Glomerular visceral epithelial cell (primary cell): Measurements from ENCODE around the gene GALNT2.

ENCODE experiments used
- DNase-seq: peaks from one replicate; pipeline ENCODE4 v3.0.0-alpha.2; 2016; ENCODE audit errors: extremely low spot score

Gene GALNT2

DNA sequence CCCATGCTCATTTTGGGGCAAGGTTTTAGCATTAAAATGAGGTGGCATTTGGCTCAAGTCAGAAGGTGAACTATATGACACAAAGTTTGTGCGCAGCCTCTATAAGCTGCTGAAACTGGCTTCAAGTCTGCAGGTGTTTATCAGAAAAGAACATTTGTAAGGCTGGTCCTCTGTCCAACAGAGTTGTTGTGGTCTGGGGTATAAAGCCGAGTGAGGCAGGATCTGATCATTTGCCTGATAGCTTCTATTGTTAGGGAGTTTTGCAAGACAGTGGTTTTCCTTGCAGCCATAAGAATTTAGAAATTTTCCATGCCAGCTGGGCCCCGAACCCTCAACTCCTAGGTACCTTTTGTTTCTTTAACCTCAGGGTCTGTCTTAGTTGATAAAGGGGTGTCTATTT lies 228.3 kb downstream of the GALNT2 start:
- DNase-seq = no peak

DNA sequence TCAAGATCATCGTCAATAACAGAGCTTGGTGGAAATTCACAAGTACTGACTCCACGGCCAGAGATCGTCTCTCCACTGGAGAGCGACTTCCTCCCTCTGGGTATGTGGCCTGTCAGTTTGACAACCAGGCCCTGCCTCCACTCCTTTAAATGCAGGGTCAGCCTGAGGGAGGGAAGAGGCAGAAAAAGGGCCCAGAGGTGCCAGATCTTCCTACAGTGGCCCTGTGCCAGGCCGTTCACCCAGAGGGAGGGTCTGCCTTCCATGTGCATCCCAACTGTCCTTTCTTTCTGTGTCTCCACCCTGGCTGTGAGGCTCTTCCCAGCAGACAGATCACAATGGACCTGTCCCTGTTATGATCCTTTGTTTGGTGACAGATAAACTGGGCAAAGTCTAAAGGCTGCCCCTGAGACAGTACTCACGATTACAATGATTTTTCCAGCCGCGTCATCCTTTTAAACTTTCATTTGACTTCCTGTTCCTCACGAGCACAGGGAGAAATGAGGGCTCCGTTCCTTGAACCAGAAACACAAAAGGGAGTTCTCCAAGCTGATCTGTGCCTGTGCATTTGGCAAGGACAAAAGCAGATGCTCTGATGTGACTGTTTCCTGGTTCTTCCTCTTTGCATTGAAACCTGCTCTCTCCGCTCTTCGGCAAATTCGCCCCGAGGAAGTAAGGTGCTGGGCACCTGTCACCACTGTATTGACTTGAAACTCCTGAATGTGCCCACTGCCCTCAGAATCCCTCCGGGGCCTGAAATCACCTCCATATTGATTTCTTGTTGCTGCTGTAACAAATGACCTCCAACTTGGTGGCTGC lies 232.4 kb downstream of the GALNT2 start:
- DNase-seq = no peak

DNA sequence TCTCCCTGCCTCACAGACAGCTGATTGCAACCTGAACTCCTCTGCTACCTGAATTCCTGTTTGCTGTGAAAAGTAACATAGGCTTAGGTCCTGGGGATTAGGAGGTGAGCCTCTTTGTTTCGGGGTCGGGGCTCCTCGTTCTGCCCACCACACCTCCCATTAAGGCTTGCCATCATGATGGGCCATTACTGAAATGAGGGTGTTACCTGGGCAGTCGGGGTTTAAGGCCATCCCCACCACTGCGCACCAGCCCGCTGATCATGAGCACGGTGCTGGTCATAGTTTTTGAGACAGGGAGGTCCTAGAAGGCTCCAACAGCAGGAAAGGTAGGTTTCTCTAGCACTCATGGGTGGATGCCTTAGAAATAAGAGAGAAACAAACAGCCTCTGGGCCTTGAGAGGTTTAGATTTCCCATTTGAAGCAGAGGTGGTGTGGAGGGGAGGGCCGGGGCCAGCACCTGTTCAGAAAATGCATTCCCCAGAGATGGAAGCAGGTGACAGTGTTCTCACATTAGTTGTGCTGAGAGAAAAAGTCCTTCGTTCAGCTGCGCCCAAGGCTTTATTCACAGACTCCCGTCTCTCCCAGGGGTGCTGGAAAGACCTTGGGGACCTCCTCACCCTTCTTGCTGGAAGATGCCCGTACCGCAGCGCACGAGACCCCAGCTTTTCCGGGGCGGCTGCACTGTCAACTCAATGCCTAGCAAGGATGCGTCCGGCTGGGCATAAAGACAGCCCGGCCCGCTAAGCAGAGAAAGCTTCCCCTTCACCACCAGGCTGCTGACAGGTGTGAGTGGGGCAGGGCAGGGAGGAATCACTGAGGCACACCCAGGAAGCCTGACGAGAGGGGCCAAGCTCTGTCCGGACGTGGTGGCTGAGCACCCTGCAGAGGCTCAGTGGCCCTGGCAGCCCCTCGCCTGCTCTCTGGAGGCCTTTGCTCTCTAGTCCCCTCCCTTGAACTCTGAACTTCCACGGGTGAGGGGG lies 233.6 kb downstream of the GALNT2 start:
- no peak for DNase-seq

DNA sequence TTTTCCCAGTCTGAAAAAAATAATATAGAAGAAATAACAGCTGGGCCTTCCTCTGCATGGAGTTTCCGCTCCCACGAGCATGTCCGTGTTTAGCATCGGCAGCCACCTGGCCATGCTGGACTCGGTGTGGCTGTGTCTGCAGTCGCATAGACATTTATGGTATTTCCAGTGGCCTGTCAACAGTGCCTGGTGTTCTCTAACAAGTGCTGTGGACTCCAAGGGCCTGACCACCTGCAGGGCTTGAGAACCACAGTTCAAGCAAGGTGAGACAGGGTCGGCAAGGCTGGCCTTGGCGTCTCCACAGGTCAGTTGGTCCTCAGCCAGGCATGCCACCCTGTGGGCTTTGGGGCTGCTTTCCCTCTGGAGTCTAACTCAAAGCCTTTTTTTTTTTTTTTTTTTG lies 234.3 kb downstream of the GALNT2 start:
- no peak for DNase-seq

DNA sequence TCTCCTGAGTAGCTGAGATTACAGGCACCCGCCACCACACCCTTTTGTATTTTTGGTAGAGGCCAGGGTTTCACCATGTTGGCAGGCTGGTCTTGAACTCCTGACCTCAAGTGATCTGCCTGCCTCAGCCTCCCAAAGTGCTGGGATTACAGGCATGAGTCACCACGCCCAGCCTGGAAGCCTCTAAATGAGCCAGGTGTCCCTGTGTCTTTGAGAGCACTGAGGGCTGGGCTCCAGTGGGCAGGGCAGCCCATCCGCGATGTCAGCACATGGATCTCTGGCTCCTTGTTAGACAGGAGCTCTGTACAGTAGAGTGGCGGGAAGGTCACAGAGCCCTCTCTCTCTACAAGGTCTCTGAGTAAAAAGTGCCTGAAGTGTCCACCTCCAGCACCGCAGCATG lies 234.8 kb downstream of the GALNT2 start:
- DNase-seq = no peak

DNA sequence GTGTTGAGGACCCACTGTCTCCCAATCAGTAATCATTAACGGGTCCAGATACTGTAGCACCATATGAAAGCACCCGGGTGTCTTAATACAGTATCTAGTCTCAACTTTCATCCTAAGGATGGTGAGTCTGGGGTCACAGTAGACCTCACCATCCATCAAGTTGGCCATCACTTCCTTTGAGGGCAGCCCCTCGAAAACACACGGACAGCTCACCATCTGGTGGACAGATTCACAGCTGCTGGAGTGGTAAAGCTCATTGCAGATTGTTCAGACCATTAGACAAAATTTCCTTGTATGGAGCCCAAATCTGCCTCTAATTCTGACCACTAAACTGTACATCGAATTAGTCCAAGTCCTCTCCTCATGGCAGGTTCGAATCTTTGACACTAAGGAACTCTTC lies 236.0 kb downstream of the GALNT2 start:
- DNase-seq = no peak

DNA sequence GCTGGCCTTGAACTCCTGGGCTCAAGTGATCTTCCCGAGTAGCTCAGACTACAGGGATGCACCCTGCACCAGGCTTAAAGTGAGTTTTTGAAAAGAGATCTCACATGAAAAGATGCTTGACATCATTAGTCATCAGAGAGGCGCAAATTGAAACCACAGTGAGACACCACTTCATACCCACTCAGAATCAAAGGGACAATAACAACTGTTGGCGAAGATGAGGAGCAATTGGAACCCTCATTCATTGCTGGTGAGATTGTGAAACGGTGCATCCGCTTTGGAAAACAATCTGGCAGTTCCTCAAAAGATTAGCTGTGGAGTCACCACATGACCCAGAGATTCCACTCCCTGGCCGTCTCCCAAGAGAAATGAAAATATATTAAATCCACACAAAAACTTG lies 236.8 kb downstream of the GALNT2 start:
- peak; percentile 71 for DNase-seq

DNA sequence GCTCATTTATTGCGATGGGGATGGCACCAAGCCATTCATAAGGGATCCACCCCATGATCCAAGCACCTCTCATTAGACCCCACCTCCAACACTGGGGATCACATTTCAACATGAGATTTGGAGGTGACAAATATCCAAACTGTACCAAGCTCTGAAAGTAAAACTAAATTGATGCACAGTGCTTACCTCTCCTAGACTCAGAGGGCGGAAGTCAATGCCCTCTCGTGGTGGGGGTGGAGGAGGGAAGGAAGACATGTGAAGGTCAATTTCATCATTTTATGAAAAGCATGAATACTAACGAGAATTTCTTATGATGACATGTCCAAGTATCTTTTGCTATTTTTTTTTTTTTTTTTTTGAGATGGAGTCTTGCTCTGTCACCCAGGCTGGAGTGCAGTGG lies 239.1 kb downstream of the GALNT2 start:
- no peak for DNase-seq

DNA sequence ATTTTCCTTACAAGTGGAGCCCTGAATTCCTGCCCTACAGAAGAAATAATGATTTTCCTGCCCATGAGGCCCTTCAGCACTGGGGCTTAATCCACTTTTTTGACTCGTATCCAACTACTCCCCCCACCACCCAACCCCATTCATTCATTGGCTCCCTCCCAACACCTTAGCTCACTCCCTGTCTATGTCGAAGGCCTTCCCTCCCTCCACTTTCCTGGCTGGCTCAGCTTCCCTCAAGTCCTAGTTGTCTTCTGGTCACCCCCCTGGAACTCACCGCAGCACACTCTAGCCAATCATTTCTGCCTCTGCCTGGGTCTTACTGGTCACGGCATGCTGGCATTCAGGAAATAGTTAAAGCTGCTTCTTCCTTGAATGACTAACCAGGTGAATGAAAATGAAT lies 240.2 kb downstream of the GALNT2 start:
- DNase-seq = peak; percentile 98

DNA sequence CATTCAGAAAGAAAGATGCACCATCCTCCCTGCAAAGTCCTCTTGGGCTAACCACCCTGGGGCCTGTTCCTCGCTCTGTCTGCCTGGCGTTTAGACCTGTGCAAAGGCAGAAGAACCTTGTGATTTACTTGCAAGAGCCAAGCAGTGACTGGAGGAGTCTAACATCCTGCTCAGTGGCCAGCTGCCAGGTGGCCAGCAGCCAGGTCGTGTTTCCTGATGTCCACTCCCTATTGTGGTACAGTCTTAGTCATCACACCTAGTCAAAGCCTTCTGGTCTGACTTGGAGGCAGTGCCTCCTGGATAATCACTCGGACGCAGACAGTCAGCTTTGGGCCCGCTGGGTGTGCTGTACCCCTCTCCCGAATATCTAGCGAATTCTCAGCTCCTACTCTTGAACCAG lies 241.0 kb downstream of the GALNT2 start:
- DNase-seq = peak; percentile 98

DNA sequence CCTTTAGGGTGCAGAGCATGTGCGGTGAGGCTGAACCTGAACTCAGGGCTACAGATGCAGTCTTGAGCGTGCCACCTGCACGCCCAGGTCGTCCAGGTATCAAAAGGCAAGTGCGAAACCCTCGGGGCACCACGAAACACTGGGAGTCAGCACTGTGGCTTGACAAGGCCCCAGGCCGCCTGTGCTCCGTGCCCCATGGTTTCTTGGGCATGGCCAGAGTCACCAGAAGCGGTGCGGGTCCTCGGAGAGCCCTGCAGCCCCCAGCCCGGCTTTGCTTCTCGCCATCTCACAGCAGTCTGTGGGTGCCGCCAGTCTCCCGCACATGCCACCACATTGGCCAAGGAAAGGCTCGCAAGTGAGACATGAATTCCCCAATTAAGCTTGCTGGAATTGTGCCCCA lies 241.8 kb downstream of the GALNT2 start:
- DNase-seq = no peak

DNA sequence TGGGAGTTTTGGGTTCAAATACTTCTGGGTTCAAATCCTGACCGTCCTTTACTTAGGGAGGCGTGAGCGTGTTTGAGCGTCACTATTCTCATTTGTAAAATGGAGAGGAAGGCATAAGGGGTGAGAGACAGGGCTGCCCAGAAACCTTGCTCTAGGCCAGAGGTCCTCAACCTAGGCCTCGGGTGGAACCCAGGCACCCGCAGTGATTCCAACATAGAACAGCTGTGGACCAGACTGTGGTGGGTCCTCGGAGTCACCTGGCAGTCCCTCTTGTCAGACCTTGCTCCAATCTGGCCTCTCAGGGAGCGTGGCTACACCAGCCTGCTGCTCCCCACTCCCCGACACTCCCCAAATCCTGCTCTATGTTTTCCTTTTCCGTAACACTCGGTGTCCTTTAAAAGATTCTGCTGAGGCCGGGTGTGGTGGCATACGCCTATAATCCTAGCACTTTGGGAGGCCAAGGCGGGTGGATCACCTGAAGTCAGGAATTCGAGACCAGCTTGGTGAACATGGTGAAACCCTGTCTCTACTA lies 242.7 kb downstream of the GALNT2 start:
- no peak for DNase-seq

DNA sequence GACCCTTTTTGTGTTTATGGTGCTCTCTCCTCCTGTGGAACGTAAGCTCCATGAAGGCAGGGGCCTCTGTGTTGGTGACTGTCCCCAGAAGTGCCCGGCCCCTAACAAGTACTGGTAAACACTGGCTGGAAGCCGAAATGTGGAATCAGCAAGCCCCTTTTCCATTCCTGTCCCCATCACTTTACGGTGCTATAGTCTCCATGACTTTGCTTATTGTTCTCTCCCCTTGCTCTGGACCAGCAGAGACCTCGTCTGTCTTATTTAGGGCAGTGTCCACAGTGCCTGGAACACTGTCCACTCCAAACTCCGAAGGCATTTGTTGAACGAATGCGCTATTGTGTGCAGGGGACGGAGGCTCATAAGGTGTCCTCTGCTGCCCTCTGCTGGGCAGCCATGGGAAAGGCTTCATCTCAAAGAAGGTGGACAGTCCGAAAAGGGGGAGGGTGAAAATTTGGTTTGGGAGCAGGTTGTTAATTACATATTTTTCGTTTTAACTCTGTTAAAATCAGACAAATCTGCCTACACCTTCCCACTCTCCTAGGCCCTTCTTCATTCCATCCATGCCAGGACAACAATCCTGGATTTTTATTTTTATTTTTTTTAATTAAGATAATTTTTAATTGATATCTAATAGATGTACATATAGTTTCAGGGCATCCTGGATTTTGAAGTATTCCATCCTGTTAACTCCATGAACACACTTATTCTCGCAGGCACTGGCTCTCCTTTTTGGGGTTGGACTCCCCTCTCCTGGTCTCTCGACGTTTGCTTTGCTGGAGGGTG lies 243.5 kb downstream of the GALNT2 start:
- DNase-seq = peak; percentile 80

DNA sequence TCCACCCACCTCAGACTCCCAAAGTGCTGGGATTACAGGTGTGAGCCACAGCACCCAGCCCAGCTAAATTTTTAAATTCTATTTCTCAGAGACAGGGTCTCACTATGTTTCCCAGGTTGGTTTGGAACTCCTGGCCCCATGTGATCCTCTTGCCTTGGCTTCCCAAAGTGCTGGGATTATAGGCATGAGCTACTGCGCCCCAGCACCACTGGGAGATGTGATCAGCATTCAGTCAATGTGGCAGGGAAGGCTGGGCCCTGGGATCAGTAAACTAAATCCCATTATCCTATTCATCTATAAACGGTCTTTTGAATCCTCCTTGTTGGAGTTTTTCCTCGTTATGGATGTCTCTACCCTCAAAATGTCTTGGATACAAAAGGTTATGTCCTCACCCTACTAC lies 245.6 kb downstream of the GALNT2 start:
- DNase-seq = no peak

DNA sequence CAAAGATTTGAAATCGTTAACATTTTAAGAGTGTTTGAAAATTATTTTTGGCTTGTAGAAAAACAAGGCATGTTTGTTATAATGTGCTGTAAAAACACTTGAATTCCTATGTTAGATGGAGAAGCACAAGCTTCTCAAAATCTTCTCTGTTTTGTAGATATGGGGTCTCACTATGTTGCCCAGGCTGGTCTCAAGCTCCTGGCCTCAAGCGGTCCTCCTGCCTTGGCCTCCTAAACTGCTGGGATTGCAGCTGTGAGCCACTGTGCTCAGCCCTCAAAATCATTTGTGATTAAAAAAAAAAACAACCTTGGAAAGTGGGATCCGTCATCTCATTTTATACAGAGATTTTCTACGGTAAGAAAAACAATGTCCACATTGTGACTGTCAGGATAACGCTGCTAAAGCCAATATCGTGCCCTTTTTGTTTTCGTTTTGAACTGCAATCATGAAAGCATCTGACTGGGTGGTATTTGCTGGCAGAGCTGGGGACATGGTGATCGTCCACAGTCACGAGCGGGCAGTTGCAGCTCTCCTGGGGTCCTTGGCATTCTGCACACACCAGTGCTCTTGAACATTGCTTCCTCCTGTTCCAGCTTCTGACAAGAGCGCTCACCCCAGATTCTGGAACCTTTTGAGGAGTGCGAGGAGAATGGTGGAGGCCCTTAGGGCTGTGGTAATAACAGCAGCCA lies 246.6 kb downstream of the GALNT2 start:
- no peak for DNase-seq

DNA sequence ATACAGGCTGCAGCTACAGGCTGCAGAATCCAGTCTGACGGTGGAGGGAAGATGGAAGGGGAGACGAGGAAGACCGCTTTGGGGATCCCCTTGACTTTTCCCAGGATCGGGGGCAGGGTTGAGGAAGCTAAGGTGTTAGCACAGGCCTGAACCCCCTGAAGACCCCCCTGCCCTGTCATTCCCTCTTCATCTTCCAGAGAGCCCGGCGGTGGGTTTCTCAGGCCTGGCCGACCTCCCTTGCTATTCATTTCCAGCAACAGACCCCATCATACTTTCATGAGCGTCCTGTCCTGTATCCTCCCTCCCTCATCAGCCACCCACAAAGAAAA lies 247.1 kb downstream of the GALNT2 start:
- no peak for DNase-seq

DNA sequence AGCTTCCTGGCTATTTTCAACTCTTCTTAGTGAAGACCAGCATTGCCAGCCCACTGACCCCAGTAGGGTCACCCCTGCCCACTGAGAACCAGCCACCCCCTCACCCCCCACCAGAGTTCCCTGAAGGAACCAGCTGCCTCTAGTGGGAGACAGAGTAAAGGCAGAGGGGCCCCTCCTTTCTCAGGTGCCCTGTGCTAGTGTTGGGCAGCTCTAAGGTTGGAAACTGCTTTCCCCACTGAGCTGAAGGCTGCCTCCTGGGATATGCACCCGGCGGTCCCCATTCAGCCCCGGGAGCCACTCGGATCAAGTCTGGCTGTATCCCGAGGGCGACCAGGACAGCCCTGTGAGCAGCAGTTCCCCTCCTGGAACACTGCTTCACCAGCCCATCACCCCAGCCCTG lies 248.1 kb downstream of the GALNT2 start:
- no peak for DNase-seq

DNA sequence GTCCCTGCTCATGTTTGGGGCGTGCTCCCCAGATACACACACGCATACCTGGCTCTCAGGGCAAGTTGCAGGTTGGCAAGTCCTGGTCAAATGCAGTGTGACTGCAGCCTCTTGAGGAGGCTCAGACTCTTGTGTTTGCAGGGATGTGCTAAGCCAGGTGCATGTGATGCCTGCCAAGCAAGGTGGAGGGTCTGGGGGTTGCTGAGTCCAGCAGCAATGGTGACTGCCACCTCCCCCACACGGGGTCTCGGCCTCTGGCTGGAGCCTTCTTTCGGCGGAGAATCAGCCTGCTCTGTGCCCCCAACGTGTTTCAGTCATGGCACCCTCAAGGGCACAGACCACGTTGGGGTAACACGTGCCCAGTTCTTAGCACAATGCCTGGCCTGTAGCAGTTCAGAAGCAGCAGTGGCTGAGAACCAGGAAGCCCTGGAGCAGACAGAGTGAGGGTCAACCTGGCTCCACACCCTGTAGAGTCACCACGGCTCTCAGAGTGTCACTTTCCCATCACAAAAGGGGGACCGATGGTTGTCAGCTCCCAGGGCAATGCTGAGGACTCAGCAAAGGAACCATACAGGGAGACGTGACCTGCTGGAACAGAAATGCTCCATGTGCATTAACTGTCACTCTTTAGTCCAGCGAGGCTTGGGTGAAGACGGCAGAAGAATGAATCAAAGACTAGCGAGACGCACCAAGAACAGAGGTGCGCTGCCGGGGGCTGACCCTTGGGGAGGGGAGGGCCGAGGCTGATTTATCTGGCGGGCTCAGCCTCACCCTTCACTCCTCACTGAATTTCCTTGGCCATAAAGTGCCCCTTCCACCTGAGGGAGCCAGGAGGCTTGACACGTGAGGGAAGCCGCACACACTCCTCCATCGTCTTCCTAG lies 250.1 kb downstream of the GALNT2 start:
- no peak for DNase-seq

DNA sequence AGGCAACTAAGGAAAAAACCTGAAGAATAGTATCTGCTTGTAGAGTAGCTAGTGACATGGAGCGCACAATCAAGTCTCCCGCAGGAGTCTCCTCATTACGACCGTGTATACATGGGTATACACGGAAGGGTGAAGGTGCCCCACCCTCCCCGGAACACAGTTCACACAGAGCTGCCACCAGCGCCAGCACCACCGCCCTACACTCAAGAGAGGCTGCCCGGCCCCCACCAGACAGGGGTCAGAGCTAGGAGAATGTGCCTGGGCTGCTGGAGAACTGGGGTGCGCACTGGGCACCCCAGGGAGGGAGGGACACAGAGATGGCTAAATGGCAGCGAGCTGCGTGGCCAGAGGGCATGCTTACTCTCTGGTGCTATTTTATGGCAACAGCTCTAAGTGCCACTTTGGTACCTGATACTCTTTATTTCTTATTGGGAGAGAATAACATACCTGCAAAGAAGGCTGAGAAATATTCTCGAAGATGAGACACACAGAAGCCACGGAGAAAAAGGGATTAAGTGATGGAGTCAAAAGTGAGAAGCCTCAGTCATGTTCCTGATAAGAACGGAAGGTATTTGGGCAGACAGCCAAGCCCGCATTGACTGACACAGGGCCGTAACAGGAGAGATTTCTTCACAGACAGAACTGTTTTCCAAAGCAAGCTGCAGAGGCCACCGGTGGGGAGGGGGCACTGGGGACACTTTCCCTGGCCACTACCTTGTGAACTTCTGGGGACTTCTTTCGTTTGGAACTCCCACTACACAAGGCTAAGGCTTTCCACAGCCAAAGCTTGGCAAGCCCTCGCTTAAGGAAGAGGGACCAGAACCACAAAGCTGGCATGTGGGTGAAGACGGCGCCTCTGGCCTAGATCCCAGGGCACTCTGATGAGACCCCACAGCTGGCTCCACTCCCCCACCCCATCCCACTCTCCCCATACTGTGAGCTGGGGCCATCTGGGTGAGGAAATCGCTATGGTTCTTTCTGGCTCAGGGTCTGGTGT lies 251.1 kb downstream of the GALNT2 start:
- peak; percentile 34 for DNase-seq
